GM12865 (cell line): ENCODE results near the gene EEF1AKMT4.

ENCODE experiments used
- DNase-seq: peaks from one replicate; pipeline ENCODE4 v3.0.0; 2010; ENCODE audit warnings: low read depth
- H3K4me3 ChIP-seq: 2 replicates; pipeline ENCODE4 v1.5.1; 2011; ENCODE audit warnings: mild to moderate bottlenecking, low read depth, low read length, control low read depth
- TF ChIP-seq, protein P1 (sequence below): IDR thresholded peaks from 2 replicates; pipeline ENCODE4 v1.5.1; 2011; ENCODE audit warnings: low read length, control low read depth, low read depth, inconsistent platforms; ENCODE audit not compliant: insufficient read depth; ENCODE audit errors: missing control alignments

The EEF1AKMT4 gene

DNA sequence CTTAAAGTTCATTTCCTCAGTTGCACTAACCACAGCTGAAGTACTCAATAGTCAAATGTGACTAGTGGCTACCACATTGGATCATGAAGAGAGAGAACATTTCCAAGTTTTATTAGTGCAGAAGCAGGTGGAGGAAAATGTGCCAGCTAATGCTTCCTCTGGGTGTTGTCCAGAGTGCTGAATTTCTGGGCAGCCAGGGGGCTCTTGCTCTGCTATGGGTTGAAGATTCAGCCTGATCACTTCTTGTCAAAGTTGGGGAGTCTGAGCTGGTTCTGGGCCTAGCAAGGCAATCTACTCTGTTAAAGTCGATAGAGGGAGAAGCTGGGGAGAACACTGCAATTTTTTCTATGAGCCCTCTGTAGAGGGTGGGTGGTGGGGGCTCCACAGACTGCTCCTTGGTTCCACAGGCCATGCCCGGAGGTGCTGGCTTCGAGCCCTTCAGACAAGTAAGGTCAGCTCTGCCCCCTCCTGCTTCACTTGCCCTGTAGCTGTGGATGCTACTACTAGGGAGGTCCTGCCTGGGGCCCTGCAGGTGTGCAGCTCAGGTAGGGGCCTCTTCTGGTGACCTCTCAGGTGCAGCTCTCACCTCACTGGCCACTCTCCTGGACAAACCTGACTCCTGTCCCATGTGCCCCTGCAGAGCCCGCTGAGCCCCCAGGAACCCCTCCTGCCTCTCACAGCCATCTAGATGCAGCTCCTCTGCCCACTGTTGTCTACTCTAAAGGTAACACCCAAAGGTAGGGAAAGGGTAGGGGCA is 8.9 kb upstream of the EEF1AKMT4 start:
- no peak for DNase-seq
- TF ChIP-seq, protein P1, sequence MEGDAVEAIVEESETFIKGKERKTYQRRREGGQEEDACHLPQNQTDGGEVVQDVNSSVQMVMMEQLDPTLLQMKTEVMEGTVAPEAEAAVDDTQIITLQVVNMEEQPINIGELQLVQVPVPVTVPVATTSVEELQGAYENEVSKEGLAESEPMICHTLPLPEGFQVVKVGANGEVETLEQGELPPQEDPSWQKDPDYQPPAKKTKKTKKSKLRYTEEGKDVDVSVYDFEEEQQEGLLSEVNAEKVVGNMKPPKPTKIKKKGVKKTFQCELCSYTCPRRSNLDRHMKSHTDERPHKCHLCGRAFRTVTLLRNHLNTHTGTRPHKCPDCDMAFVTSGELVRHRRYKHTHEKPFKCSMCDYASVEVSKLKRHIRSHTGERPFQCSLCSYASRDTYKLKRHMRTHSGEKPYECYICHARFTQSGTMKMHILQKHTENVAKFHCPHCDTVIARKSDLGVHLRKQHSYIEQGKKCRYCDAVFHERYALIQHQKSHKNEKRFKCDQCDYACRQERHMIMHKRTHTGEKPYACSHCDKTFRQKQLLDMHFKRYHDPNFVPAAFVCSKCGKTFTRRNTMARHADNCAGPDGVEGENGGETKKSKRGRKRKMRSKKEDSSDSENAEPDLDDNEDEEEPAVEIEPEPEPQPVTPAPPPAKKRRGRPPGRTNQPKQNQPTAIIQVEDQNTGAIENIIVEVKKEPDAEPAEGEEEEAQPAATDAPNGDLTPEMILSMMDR, result no peak

DNA sequence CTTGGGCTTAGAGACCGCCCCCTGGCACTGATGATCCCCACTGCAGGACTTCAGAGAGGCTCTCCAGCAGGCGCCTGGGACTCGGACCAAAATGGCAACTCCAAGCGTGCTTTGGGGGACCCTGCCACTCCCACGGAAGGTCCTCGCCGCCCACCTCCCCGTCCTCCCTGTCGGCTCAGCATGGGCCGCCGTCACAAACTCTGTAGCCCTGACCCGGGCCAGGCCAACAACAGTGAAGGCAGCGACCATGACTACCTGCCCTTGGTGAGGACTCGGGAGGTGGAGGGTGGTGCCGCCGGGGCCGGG is 8.4 kb upstream of the EEF1AKMT4 start:
- TF ChIP-seq, protein P1, result no peak
- no peak for DNase-seq
- H3K4me3 ChIP-seq, result no peak overlapping the region

More for the DNA sequence above, 8.9 kb upstream of the EEF1AKMT4 start:
- H3K4me3 ChIP-seq, result no peak overlapping the region

DNA sequence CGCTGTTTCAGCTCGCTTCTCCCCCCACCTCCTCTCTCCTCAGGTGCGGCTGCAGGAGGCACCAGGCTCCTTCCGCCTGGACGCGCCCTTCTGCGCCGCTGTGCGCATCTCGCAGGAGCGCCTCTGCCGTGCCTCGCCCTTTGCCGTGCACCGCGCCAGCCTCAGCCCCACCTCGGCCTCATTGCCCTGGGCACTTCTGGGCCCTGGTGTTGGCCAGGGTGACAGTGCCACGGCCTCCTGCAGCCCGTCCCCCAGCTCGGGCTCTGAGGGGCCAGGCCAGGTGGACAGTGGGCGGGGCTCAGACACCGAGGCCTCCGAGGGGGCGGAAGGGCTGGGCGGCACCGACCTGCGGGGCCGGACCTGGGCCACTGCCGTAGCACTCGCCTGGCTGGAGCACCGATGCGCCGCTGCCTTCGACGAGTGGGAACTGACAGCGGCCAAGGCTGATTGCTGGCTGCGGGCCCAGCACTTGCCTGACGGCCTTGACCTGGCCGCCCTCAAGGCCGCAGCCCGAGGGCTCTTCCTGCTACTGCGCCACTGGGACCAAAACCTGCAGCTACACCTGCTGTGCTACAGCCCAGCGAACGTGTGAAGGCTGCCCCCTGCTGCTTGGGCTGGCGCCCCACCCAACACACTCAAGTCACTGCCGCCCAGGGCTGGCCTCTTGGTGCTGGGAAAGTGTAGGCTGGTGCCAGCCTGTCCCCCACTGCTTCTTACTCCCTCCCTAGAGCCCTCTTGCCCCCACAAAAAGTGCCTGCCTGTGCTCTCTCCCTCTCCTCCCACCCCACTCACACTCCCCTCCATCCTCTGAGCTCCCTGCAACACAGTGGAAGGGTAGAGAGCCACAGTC is 7.8 kb upstream of the EEF1AKMT4 start:
- DNase-seq, result peak; percentile 30
- no peak overlapping the region for H3K4me3 ChIP-seq
- TF ChIP-seq, protein P1, result no peak

DNA sequence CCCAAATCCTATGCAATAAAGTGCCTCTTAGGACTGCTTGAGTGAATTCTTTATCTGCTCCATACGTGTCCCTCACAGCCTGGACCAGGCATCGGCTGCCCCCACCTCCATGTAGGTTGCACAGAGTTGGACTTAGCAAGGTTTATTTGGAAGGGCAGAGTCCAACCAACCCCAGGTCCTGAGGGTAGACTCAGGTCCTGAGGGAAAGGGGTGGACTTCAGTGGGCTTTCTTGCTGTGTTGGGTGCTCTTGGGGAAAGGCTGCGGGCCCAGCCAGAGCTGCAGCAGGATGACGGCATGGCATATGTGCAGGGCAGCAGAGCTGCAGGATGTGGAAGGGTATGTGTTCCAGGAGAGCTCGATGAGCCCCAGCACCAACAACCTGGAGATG is 7.2 kb upstream of the EEF1AKMT4 start:
- DNase-seq, result no peak
- H3K4me3 ChIP-seq, result no peak overlapping the region
- TF ChIP-seq, protein P1, result no peak

DNA sequence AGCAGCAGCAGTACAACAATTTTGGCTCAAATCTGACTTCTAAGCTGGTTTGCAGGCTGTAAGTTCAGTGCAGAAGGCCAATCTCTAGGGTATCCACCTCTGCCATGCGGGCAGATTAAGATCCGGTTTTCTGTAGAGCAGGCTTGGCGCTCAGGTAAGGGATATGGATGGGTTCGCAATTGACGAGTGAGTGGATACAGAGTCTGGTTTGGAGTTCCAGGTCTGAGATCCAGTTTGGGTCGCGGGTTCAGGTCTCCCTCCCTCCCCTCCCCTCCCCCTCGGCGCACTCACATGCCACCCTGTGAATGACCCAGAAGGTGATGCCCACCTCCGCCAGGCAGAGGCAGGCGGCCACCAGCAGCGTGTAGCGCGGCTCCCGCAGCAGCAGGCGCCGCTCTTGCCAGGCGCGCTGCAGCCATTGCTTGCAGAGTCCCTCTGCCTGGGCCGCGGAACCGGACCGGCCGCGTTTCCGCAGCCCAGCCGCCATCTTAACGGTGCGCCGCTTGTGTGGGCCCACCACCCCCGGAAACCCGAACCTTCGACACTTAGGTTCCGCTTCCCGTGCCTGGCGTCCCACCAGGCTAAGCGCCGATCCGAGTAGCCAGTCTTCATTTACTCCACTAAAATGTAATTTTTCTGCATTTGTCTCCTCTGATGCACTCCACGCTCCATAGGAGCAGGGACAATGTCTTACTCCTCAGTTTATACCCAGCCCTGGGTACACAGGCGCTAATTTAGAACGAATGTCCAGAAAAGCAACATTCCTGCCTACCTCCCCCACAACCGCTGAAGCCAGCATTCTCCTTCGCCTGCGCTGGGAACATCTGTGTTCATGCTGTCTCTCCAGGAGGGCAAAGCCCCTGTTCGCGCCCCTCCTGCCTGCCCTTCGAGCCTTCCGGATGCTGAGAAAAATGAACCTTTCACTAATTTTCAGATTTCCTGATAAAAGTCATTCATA is 739 bp upstream of the EEF1AKMT4 start, which contains the start of gene ALG3:
Gene ALG3, minus strand, starts transcription at position 509 of the 958 bp plus-strand sequence. Its CDS starts 22 bp downstream, at position 487.
- peak within 1 kb of the TSS; percentile 86 for H3K4me3 ChIP-seq
- TF ChIP-seq, protein P1, result no peak
- peak; percentile 94 for DNase-seq

DNA sequence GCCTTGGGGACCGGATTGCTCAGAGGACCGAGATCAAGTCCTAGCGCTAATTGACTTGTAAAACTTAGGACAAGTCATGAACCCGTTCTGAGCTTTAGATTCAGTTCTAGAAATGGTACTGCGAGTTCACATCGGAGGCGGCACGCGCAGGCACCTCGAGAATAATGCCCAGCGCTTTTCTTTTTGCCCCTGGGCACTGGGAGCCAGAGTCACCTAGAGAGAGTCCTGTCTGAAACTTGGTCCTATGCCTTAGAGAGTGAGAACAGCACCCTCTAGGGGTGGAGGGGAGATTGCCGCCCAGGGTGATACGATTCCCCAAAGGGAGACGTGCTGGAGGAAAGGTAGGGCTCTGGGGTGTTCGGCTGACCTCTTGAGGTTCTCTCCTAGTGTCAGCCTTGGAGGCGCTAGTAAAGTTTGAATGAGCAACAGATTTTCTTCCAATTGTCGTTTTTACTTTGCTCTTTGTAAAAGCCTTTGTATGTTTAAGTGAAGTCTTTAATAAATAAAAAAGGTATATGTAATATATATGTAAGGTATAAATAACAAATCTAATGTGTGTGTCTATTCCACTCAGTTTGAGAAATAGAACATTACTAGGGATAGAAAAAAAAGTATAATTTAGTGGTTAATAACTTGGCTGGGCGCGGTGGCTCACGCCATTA is 826 bp downstream of the EEF1AKMT4 start:
- peak overlapping the region; percentile 86 for H3K4me3 ChIP-seq
- TF ChIP-seq, protein P1, result peak; percentile 95
- peak; percentile 94 for DNase-seq
